Measurements from ENCODE around the gene PRKCE. TPM values are rescaled to one million over a fixed set of nuclear protein-coding genes. Genes with fewer than 3 reads are reported as not detected.

Gene PRKCE
- total RNA-seq, 1 experiment from 2014 or later, result 14.8 TPM

DNA sequence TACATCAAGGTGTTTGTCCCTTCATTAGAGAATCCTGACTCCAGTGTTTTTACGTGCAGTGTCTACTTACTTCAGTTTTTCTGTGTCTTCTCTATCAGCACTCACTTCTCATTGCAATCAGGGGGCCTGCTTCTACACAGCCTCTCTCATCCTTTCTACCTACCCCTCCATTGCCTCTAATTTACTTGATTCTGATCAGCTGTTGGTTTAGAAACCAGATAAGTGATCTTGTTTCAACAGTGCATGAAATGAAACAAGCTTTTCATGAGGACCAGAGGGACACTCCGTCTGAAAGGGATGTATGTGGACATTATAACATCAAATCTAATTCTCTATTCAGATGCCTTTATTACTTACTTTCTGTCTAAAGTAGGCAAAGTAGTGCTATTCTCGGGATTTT is 136.9 kb downstream of the PRKCE start:
- ATAC-seq (no peak), DNase-seq (ENCODE audit: low read depth, low spot score) (no peak)
- no peak overlapping the region for H3K4me3 ChIP-seq (replicated peaks in 1 of 2; ENCODE audit: low read depth in 1 of 2, low read length in 2 of 2)
- no peak overlapping the region for H3K27ac ChIP-seq (ENCODE audit: low read depth, low read length)
- no peaks in the 10 kb centered on the region for H3K27me3 ChIP-seq (ENCODE audit: insufficient read depth, low read length)
- ChIA-PET POLR2A (interaction anchor here (1.2 kb wide), 1 partner anchor 9 kb away, joined by 3 read pairs; no protein-coding TSS in a partner anchor), CTCF (interaction anchor here (1.0 to 4.0 kb wide), 3 partner anchors 9 to 10 kb away, joined by 3 to 28 read pairs (median 3); no protein-coding TSS in a partner anchor), RAD21 (ENCODE audit: low non-redundant PET in 1 of 2, low total read pairs in 2 of 2, uncharacterized antibody in 2 of 2, unreplicated experiment in 2 of 2) (no interaction called here)
- BruUV-seq (replicated peaks), result no TSS peak
- no peaks in the 10 kb centered on the region for H3K36me3 ChIP-seq (ENCODE audit: control insufficient read depth in 1 of 2, insufficient read depth in 2 of 2, low read length in 2 of 2)
- H3K9ac ChIP-seq (ENCODE audit: low read length), result no peak overlapping the region
- TF ChIP-seq ZNF274 (IDR thresholded peaks at IDR 0.05; ENCODE audit: low read depth, low read length), result no peak
- TF ChIP-seq SIN3A (IDR thresholded peaks at IDR 0.05; ENCODE audit: low read depth), result no peak
- no peak for TF ChIP-seq EZH2 (IDR thresholded peaks at IDR 0.05)
- TF ChIP-seq, protein P1, sequence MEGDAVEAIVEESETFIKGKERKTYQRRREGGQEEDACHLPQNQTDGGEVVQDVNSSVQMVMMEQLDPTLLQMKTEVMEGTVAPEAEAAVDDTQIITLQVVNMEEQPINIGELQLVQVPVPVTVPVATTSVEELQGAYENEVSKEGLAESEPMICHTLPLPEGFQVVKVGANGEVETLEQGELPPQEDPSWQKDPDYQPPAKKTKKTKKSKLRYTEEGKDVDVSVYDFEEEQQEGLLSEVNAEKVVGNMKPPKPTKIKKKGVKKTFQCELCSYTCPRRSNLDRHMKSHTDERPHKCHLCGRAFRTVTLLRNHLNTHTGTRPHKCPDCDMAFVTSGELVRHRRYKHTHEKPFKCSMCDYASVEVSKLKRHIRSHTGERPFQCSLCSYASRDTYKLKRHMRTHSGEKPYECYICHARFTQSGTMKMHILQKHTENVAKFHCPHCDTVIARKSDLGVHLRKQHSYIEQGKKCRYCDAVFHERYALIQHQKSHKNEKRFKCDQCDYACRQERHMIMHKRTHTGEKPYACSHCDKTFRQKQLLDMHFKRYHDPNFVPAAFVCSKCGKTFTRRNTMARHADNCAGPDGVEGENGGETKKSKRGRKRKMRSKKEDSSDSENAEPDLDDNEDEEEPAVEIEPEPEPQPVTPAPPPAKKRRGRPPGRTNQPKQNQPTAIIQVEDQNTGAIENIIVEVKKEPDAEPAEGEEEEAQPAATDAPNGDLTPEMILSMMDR (IDR thresholded peaks at IDR 0.05 in 2 of 3, conservative IDR thresholded peaks at IDR 0.05 in 1 of 3; ENCODE audit: borderline replicate concordance in 1 of 3, insufficient read depth in 1 of 3, low read depth in 2 of 3, low read length in 2 of 3), result no peak
- TF ChIP-seq YY1 (IDR thresholded peaks at IDR 0.05; ENCODE audit: extremely low read depth, insufficient replicate concordance, low read depth, low read length), result no peak
- no peak for TF ChIP-seq TCF7L2 (IDR thresholded peaks at IDR 0.05; ENCODE audit: borderline replicate concordance, extremely low read depth, insufficient read depth, insufficient read length)
- TF ChIP-seq CEBPB (IDR thresholded peaks at IDR 0.05; ENCODE audit: low read depth), result no peak
- no peak for TF ChIP-seq SRF (IDR thresholded peaks at IDR 0.05; ENCODE audit: low read depth)
- no peak for TF ChIP-seq FOSL1 (IDR thresholded peaks at IDR 0.05; ENCODE audit: low read depth)
- no peak for TF ChIP-seq ZFX (IDR thresholded peaks at IDR 0.05)
- TF ChIP-seq POLR2AphosphoS5 (IDR thresholded peaks at IDR 0.05; ENCODE audit: low read depth, low read length), result no peak
- no peak for TF ChIP-seq JUND (IDR thresholded peaks at IDR 0.05)
- no peaks in the 10 kb centered on the region for H3K9me2 ChIP-seq (ENCODE audit: insufficient read depth)
- H3K4me1 ChIP-seq (ENCODE audit: control insufficient read depth in 1 of 2, insufficient read depth in 2 of 2, low read length in 2 of 2), result 0 out of 4 replicates have a peak, but pooled peaks cover 0 to 1% of the 10 kb centered on the region in 2 experiments
- intact Hi-C loops (cut with micrococcal nuclease), result no loop called here
- H3K9me3 ChIP-seq (ENCODE audit: control insufficient read depth in 1 of 2, insufficient read depth in 1 of 2, low read depth in 1 of 2, low read length in 2 of 2), result no peaks in the 10 kb centered on the region
- H2AFZ ChIP-seq (ENCODE audit: low read depth, low read length, poor library complexity, severe bottlenecking), result no peak overlapping the region
- H3K4me2 ChIP-seq (ENCODE audit: low read length), result no peak overlapping the region
- H4K20me1 ChIP-seq (ENCODE audit: insufficient read depth), result no peaks in the 10 kb centered on the region
- H3K79me2 ChIP-seq (ENCODE audit: insufficient read depth, low read length), result no peaks in the 10 kb centered on the region
